SU-DHL-6 (cell line): ENCODE data around the gene ITGB4.

Experiments
- H2AFZ ChIP-seq: fragments of 200-600 bp; sonication (generic); 2 replicates; pipeline ENCODE4 v1.6.1; 2014; ENCODE audit warnings: low read depth, mild to moderate bottlenecking, moderate library complexity, mixed read lengths, antibody characterized with exemption, low read length; ENCODE audit not compliant: severe bottlenecking
- H3F3A ChIP-seq: fragments of 200-600 bp; shearing (Covaris generic); 2 replicates; pipeline ENCODE4 v1.6.0; 2016; ENCODE audit warnings: antibody characterized with exemption, mild to moderate bottlenecking; ENCODE audit not compliant: insufficient read depth
- H3K27ac ChIP-seq: fragments of 200-600 bp; sonication (generic); 2 replicates; pipeline ENCODE4 v1.5.1; 2016; ENCODE audit warnings: low read depth, mild to moderate bottlenecking, low read length, moderate library complexity, mixed read lengths
- H3K27me3 ChIP-seq: fragments of 200-600 bp; sonication (generic), shearing (Covaris generic); 2 replicates; pipeline ENCODE4 v1.6.0; 2014; ENCODE audit warnings: mild to moderate bottlenecking, low read length
- H3K36me3 ChIP-seq: fragments of 200-600 bp; sonication (generic); 2 replicates; pipeline ENCODE4 v1.6.1; 2014; ENCODE audit warnings: mild to moderate bottlenecking, low read length, mixed read lengths
- H3K4me2 ChIP-seq: fragments of 300-600, 200-600 bp; shearing (Covaris generic), sonication (generic); 2 replicates; pipeline ENCODE4 v1.6.0; 2014; ENCODE audit warnings: low read length, low read depth, mild to moderate bottlenecking; ENCODE audit not compliant: poor library complexity, severe bottlenecking
- H3K4me3 ChIP-seq: fragments of 200-600 bp; sonication (generic); 2 replicates; pipeline ENCODE4 v1.5.1; 2014; ENCODE audit warnings: antibody characterized with exemption, low read length, mild to moderate bottlenecking, mixed read lengths; ENCODE audit not compliant: insufficient read depth, poor library complexity, severe bottlenecking
- H3K79me2 ChIP-seq: fragments of 200-600 bp; sonication (generic); 2 replicates; pipeline ENCODE4 v1.6.1; 2014; ENCODE audit warnings: mild to moderate bottlenecking, low read length, moderate library complexity; ENCODE audit not compliant: insufficient read depth
- H3K9ac ChIP-seq: fragments of 200-600 bp; sonication (generic); 2 replicates; pipeline ENCODE4 v1.7.0; 2014; ENCODE audit warnings: mild to moderate bottlenecking, low read length
- H3K9me2 ChIP-seq: fragments of 200-600 bp; sonication (generic); replicated peaks from 2 replicates; pipeline ENCODE4 v1.6.1; 2014; ENCODE audit warnings: low read length; ENCODE audit not compliant: insufficient read depth
- H3K9me3 ChIP-seq: fragments of 200-600 bp; sonication (generic); 2 replicates; pipeline ENCODE4 v1.6.1; 2014; ENCODE audit warnings: low read length, mixed read lengths; ENCODE audit not compliant: insufficient read depth
- H4K20me1 ChIP-seq: fragments of 200-600 bp; sonication (generic); 2 replicates; pipeline ENCODE4 v1.6.1; 2014; ENCODE audit warnings: low read depth, mild to moderate bottlenecking, antibody characterized with exemption, low read length, moderate library complexity, mixed read lengths
- EZH2phosphoT487 ChIP-seq: fragments of 200-600 bp; sonication (generic), shearing (Covaris generic); conservative IDR thresholded peaks from 2 replicates; pipeline ENCODE4 v1.6.1; 2018; ENCODE audit warnings: mild to moderate bottlenecking, antibody characterized with exemption, low read length, moderate library complexity, mixed read lengths
- TF ChIP-seq, protein P1 (sequence below): fragments of 200-600 bp; sonication (generic); IDR thresholded peaks from one replicate; pipeline ENCODE4 v1.5.1; 2017; ENCODE audit warnings: antibody characterized with exemption, mild to moderate bottlenecking, low read length, moderate library complexity; ENCODE audit not compliant: insufficient read depth, poor library complexity, severe bottlenecking

ITGB4 gene

GRCh38 chr17:75755205-75755901 is 34.1 kb downstream of the ITGB4 start:
- Histone ChIP-seq H3K4me3 (no peak overlapping the region), H3K36me3 (no peaks in the 10 kb centered on the region), H3K4me2 (no peak overlapping the region), H3K9me2 (no peaks in the 10 kb centered on the region), H3K79me2 (no peaks in the 10 kb centered on the region), H3K9ac (no peak overlapping the region), H2AFZ (no peak overlapping the region), H3K27me3 (no peaks in the 10 kb centered on the region), H4K20me1 (no peaks in the 10 kb centered on the region), H3F3A (peaks cover 4% of the 10 kb centered on the region; the same call in 1 of the 2 replicates), H3K27ac (no peak overlapping the region), H3K9me3 (no peaks in the 10 kb centered on the region)
- no peak for TF ChIP-seq EZH2phosphoT487
- TF ChIP-seq, protein P1, sequence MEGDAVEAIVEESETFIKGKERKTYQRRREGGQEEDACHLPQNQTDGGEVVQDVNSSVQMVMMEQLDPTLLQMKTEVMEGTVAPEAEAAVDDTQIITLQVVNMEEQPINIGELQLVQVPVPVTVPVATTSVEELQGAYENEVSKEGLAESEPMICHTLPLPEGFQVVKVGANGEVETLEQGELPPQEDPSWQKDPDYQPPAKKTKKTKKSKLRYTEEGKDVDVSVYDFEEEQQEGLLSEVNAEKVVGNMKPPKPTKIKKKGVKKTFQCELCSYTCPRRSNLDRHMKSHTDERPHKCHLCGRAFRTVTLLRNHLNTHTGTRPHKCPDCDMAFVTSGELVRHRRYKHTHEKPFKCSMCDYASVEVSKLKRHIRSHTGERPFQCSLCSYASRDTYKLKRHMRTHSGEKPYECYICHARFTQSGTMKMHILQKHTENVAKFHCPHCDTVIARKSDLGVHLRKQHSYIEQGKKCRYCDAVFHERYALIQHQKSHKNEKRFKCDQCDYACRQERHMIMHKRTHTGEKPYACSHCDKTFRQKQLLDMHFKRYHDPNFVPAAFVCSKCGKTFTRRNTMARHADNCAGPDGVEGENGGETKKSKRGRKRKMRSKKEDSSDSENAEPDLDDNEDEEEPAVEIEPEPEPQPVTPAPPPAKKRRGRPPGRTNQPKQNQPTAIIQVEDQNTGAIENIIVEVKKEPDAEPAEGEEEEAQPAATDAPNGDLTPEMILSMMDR: no peak

- Histone ChIP-seq H3K4me3 (no peak overlapping the region), H3K9ac (no peak overlapping the region), H3K9me3 (no peaks in the 10 kb centered on the region), H4K20me1 (no peaks in the 10 kb centered on the region), H3K36me3 (no peaks in the 10 kb centered on the region), H3F3A (peaks cover 4% of the 10 kb centered on the region; the same call in 1 of the 2 replicates), H2AFZ (no peak overlapping the region), H3K4me2 (no peak overlapping the region), H3K79me2 (no peaks in the 10 kb centered on the region), H3K27ac (no peak overlapping the region), H3K27me3 (no peaks in the 10 kb centered on the region), H3K9me2 (no peaks in the 10 kb centered on the region)
- TF ChIP-seq, protein P1: no peak
- no peak for TF ChIP-seq EZH2phosphoT487
These were observed 34.7 kb downstream of the ITGB4 start for GRCh38 chr17:75755990-75756389.

- Histone ChIP-seq H3K27me3 (no peaks in the 10 kb centered on the region), H3K9me2 (no peaks in the 10 kb centered on the region), H3K4me3 (no peak overlapping the region), H3K9ac (no peak overlapping the region), H2AFZ (no peak overlapping the region), H3K9me3 (no peaks in the 10 kb centered on the region), H4K20me1 (no peaks in the 10 kb centered on the region), H3K27ac (no peak overlapping the region), H3F3A (peaks cover 4% of the 10 kb centered on the region; the same call in 1 of the 2 replicates), H3K4me2 (no peak overlapping the region), H3K36me3 (no peaks in the 10 kb centered on the region), H3K79me2 (no peaks in the 10 kb centered on the region)
- no peak for TF ChIP-seq EZH2phosphoT487
- TF ChIP-seq, protein P1: no peak
These were observed 35.3 kb downstream of the ITGB4 start for GRCh38 chr17:75756451-75757085.
